GM23338 (cell line): ENCODE data around the gene HCN2. TPM values are rescaled to one million over a fixed set of nuclear protein-coding genes. Genes with fewer than 3 reads are reported as not detected.

Experiments
- ATAC-seq: fragments of 200-7000 bp; cut with Tn5 transposase; 3 replicates; pipeline ENCODE4 v1.9.1; 2020
- DNase-seq: peaks from one replicate; pipeline ENCODE4 v3.0.0-alpha.2; 2015; ENCODE audit warnings: low spot score
- H2AFZ ChIP-seq: fragments of 200-600 bp; sonication (generic); 2 replicates; pipeline ENCODE4 v1.8.0; 2016; ENCODE audit warnings: antibody characterized with exemption, mild to moderate bottlenecking, moderate library complexity
- H3F3A ChIP-seq: fragments of 200-600 bp; sonication (generic); replicated peaks from 2 replicates; pipeline ENCODE4 v1.8.0; 2017; ENCODE audit warnings: antibody characterized with exemption, mixed run types, low read depth
- H3K27ac ChIP-seq: fragments of 200-600 bp; sonication (generic); 2 replicates; pipeline ENCODE4 v1.6.1; 2016; ENCODE audit warnings: low read depth
- H3K27me3 ChIP-seq: fragments of 200-600 bp; sonication (generic); 2 replicates; pipeline ENCODE4 v1.8.0; 2016; ENCODE audit warnings: mild to moderate bottlenecking, mixed run types, moderate library complexity; ENCODE audit not compliant: insufficient read depth
- H3K36me3 ChIP-seq: fragments of 200-600 bp; sonication (generic); 2 replicates; pipeline ENCODE4 v1.8.0; 2016; ENCODE audit warnings: mild to moderate bottlenecking; ENCODE audit not compliant: insufficient read depth
- H3K4me1 ChIP-seq: fragments of 200-600 bp; sonication (generic); 2 replicates; pipeline ENCODE4 v1.8.0; 2016; ENCODE audit warnings: mild to moderate bottlenecking, moderate library complexity; ENCODE audit not compliant: insufficient read depth
- H3K4me2 ChIP-seq: fragments of 200-600 bp; sonication (generic); 2 replicates; pipeline ENCODE4 v1.7.1; 2017; ENCODE audit warnings: mixed run types
- H3K4me3 ChIP-seq: fragments of 200-600 bp; sonication (generic); 2 replicates; pipeline ENCODE4 v1.6.1; 2016; ENCODE audit warnings: mixed run types
- H3K79me2 ChIP-seq: fragments of 200-600 bp; sonication (generic); replicated peaks from 2 replicates; pipeline ENCODE4 v1.8.0; 2017; ENCODE audit warnings: mild to moderate bottlenecking; ENCODE audit not compliant: insufficient read depth
- H3K9me2 ChIP-seq: fragments of 200-600 bp; sonication (generic); 2 replicates; pipeline ENCODE4 v1.8.0; 2017; ENCODE audit not compliant: insufficient read depth
- H4K20me1 ChIP-seq: fragments of 200-600 bp; sonication (generic); replicated peaks from 2 replicates; pipeline ENCODE4 v1.8.0; 2017; ENCODE audit warnings: mild to moderate bottlenecking; ENCODE audit not compliant: insufficient read depth
- H3K27ac Mint-ChIP-seq: 2 replicates; pipeline ENCODE4 v1.8.0; 2020; ENCODE audit warnings: inconsistent platforms, mild to moderate bottlenecking, moderate library complexity, mixed read lengths
- H3K27me3 Mint-ChIP-seq: 3 replicates; pipeline ENCODE4 v1.8.0; 2022; ENCODE audit warnings: low read depth, mild to moderate bottlenecking, moderate library complexity, mixed read lengths, inconsistent platforms; ENCODE audit not compliant: insufficient read depth, poor library complexity
- H3K36me3 Mint-ChIP-seq: 3 replicates; pipeline ENCODE4 v1.8.0; 2021; ENCODE audit warnings: low read depth, mild to moderate bottlenecking, inconsistent platforms, moderate library complexity, mixed read lengths
- H3K4me1 Mint-ChIP-seq: 3 replicates; pipeline ENCODE4 v1.8.0; 2020; ENCODE audit warnings: mild to moderate bottlenecking, inconsistent platforms, mixed read lengths
- H3K4me3 Mint-ChIP-seq: 3 replicates; pipeline ENCODE4 v1.8.0; 2021; ENCODE audit warnings: moderate library complexity, mild to moderate bottlenecking, inconsistent platforms, mixed read lengths
- H3K9me3 Mint-ChIP-seq: 3 replicates; pipeline ENCODE4 v1.8.0; 2020; ENCODE audit warnings: moderate library complexity, mild to moderate bottlenecking, inconsistent platforms, mixed read lengths
- EZH2 ChIP-seq: fragments of 200-600 bp; sonication (generic); IDR thresholded peaks from one replicate; pipeline ENCODE4 v1.8.0; 2017; ENCODE audit warnings: antibody characterized with exemption, mild to moderate bottlenecking, low read depth; ENCODE audit not compliant: unreplicated experiment
- EZH2phosphoT487 ChIP-seq: fragments of 200-600 bp; sonication (generic); IDR thresholded peaks from one replicate; pipeline ENCODE4 v1.8.1; 2018; ENCODE audit warnings: antibody characterized with exemption; ENCODE audit not compliant: unreplicated experiment
- ZNF114 ChIP-seq: fragments of 250-450 bp; sonication (Bioruptor Pico); IDR thresholded peaks from 2 replicates; pipeline ENCODE4 v1.5.0; 2020; ENCODE audit warnings: mild to moderate bottlenecking, moderate library complexity
- ZNF331 ChIP-seq: fragments of 250-450 bp; sonication (Bioruptor Pico); IDR thresholded peaks from 2 replicates; pipeline ENCODE4 v1.5.0; 2020; ENCODE audit warnings: low read depth, mild to moderate bottlenecking, moderate library complexity
- ZNF462 ChIP-seq: fragments of 250-450 bp; sonication (Bioruptor Pico); IDR thresholded peaks from 2 replicates; pipeline ENCODE4 v1.5.0; 2020; ENCODE audit warnings: mild to moderate bottlenecking, moderate library complexity
- polyA plus RNA-seq: library from polyadenylated mRNA; unstranded; fragments of >200 nt; fragmentation: Nextera tagmentation; extraction: Ambion mirVana; gene quantifications from 2 replicates; pipeline ENCODE4 v1.2.1, GENCODE V29; 2016
- total RNA-seq: library from RNA; depleted of rRNA; stranded (reverse); fragments of >200 nt; shearing (Covaris generic); gene quantifications from 2 replicates; pipeline ENCODE4 v1.2.3, GENCODE V29; 2014
- TF ChIP-seq, protein P1 (sequence below): IDR thresholded peaks from 2 replicates; pipeline ENCODE4 v1.6.1; 2016; ENCODE audit warnings: antibody characterized with exemption

HCN2 gene
- total and polyA plus RNA-seq, 2 experiments from 2014 or later, result 0.06 to 2.9 TPM

- TF ChIP-seq ZNF462 (CRISPR knock-in tag) (no peak), ZNF331 (no peak)
- TF ChIP-seq, protein P1, sequence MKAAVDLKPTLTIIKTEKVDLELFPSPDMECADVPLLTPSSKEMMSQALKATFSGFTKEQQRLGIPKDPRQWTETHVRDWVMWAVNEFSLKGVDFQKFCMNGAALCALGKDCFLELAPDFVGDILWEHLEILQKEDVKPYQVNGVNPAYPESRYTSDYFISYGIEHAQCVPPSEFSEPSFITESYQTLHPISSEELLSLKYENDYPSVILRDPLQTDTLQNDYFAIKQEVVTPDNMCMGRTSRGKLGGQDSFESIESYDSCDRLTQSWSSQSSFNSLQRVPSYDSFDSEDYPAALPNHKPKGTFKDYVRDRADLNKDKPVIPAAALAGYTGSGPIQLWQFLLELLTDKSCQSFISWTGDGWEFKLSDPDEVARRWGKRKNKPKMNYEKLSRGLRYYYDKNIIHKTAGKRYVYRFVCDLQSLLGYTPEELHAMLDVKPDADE, result no peak
Measured at GRCh38 chr19:541699-542098, 48.0 kb upstream of the HCN2 start (continued).

GRCh38 chr19:542173-542866, 47.4 kb upstream of the HCN2 start:
- no peak overlapping the region for H3K4me3 Mint-ChIP-seq
- peaks cover under 1% of the 10 kb centered on the region for H3K27me3 Mint-ChIP-seq
- H3K4me3 ChIP-seq, result no peak overlapping the region
- ATAC-seq (no peak; the same call in 2 of the 3 replicates), DNase-seq (no peak)
- no peaks in the 10 kb centered on the region for H3K4me1 Mint-ChIP-seq
- H3K9me3 Mint-ChIP-seq, result no peaks in the 10 kb centered on the region; the same call in 2 of the 3 replicates
- H3K4me2 ChIP-seq, result no peak overlapping the region
- no peaks in the 10 kb centered on the region for H3K9me2 ChIP-seq
- peaks cover 17% of the 10 kb centered on the region for H3K36me3 Mint-ChIP-seq
- H3K27me3 ChIP-seq, result no peaks in the 10 kb centered on the region
- no peaks in the 10 kb centered on the region for H3K36me3 ChIP-seq
- no peak overlapping the region for H2AFZ ChIP-seq
- H3K27ac ChIP-seq, result peak overlapping the region; percentile 50; the same call in 1 of the 2 replicates
- no peaks in the 10 kb centered on the region for H3K4me1 ChIP-seq
- no peaks in the 10 kb centered on the region; the same call in none of the 2 replicates for H4K20me1 ChIP-seq
- H3K79me2 ChIP-seq, result no peaks in the 10 kb centered on the region; the same call in 1 of the 2 replicates
- H3K27ac Mint-ChIP-seq, result no peak overlapping the region
- 0 out of 2 replicates have a peak, but pooled peaks cover 9% of the 10 kb centered on the region for H3F3A ChIP-seq
- TF ChIP-seq EZH2phosphoT487 (no peak), EZH2 (no peak), ZNF114 (CRISPR knock-in tag) (no peak)
- TF ChIP-seq, protein P1, result no peak
